ENCODE results near the gene REV1. TPM values are rescaled to one million over a fixed set of nuclear protein-coding genes. Genes with fewer than 3 reads are reported as not detected.

Gene REV1
- total RNA-seq, 1 experiment from 2014 or later = 38.7 TPM

GRCh38 chr2:99380376-99381010 lies 109.3 kb downstream of the REV1 start:
- H3K4me1 Mint-ChIP-seq = peaks cover 10% of the 10 kb centered on the region
- ATAC-seq = no peak
- DNase-seq (ENCODE audit: low spot score) = no peak
- no peaks in the 10 kb centered on the region for H3K27me3 Mint-ChIP-seq (ENCODE audit: low read depth)
- CTCF ChIA-PET = no interaction called here
- no peak for TF ChIP-seq CTCF (IDR thresholded peaks at IDR 0.05)
- no peak for TF ChIP-seq ZBTB21 (CRISPR knock-in tag; IDR thresholded peaks at IDR 0.05; ENCODE audit: borderline replicate concordance)
- TF ChIP-seq ATF3 (CRISPR knock-in tag; conservative IDR thresholded peaks at IDR 0.05) = no peak
- TF ChIP-seq ARID4B (CRISPR knock-in tag; IDR thresholded peaks at IDR 0.05; ENCODE audit: borderline replicate concordance) = no peak
- no peak for TF ChIP-seq NFYB (CRISPR knock-in tag; conservative IDR thresholded peaks at IDR 0.05; ENCODE audit: low read depth)
- TF ChIP-seq ZNF512 (CRISPR knock-in tag; IDR thresholded peaks at IDR 0.05; ENCODE audit: borderline replicate concordance) = no peak
- no peak for TF ChIP-seq FOXP1 (CRISPR knock-in tag; IDR thresholded peaks at IDR 0.05; ENCODE audit: borderline replicate concordance)
- TF ChIP-seq NFATC4 (CRISPR knock-in tag; IDR thresholded peaks at IDR 0.05) = no peak
- TF ChIP-seq ZNF416 (CRISPR knock-in tag; IDR thresholded peaks at IDR 0.05) = no peak
- TF ChIP-seq SMAD3 (CRISPR knock-in tag; IDR thresholded peaks at IDR 0.05; ENCODE audit: borderline replicate concordance) = no peak
- TF ChIP-seq ZSCAN18 (CRISPR knock-in tag; IDR thresholded peaks at IDR 0.05) = no peak
- TF ChIP-seq NFE2L1 (CRISPR knock-in tag; IDR thresholded peaks at IDR 0.05) = no peak
- TF ChIP-seq STAT6 (CRISPR knock-in tag; conservative IDR thresholded peaks at IDR 0.05; ENCODE audit: low read depth) = no peak
- no peak for TF ChIP-seq MXD4 (CRISPR knock-in tag; IDR thresholded peaks at IDR 0.05; ENCODE audit: borderline replicate concordance)
- POLR2A ChIA-PET = no interaction called here
- H3K36me3 Mint-ChIP-seq = peaks cover 72% of the 10 kb centered on the region
- H3K27ac Mint-ChIP-seq = no peak overlapping the region
- no peaks in the 10 kb centered on the region for H3K9me3 Mint-ChIP-seq
- no peak overlapping the region for H3K4me3 Mint-ChIP-seq

All from WTC11 (cell line).